WTC11 (cell line): ENCODE results near the gene TUSC2. TPM values are rescaled to one million over a fixed set of nuclear protein-coding genes. Genes with fewer than 3 reads are reported as not detected.
A peak's percentile ranks its signal among the peaks of the same experiment; 100 is the strongest.
"Not testable (repeated sequence)": the region's sequence is repeated elsewhere in the genome, so short reads cannot be mapped to it uniquely, and the experiment has no call there.

Experiments
- ATAC-seq: fragments of 200-7000 bp; cut with Tn5 transposase; 2 replicates; pipeline ENCODE4 v1.10.0; 2021; ENCODE audit warnings: mild to moderate bottlenecking, moderate library complexity
- CTCF ChIA-PET: fragments of 300-600 bp; sonication (Branson Sonifier 250); formaldehyde crosslinking; loops from one replicate; lab custom pipeline; 2021; ENCODE audit warnings: antibody characterized with exemption; lab: Charles Lee
- POLR2A ChIA-PET: fragments of 350-600 bp; sonication (Branson Sonifier 250); formaldehyde crosslinking; loops from one replicate; lab custom pipeline; 2021; ENCODE audit warnings: antibody characterized with exemption; lab: Charles Lee
- DNase-seq: peaks from one replicate; pipeline ENCODE4 v3.0.0; 2021; ENCODE audit warnings: low spot score
- H3K27ac Mint-ChIP-seq: 2 replicates; pipeline ENCODE4 v1.8.0; 2021; ENCODE audit warnings: mixed read lengths
- H3K27me3 Mint-ChIP-seq: 2 replicates; pipeline ENCODE4 v1.8.0; 2021; ENCODE audit warnings: low read depth, mild to moderate bottlenecking, moderate library complexity, mixed read lengths
- H3K36me3 Mint-ChIP-seq: 2 replicates; pipeline ENCODE4 v1.8.0; 2021; ENCODE audit warnings: mixed read lengths
- H3K4me1 Mint-ChIP-seq: 2 replicates; pipeline ENCODE4 v1.8.0; 2022; ENCODE audit warnings: mixed read lengths
- H3K4me3 Mint-ChIP-seq: 2 replicates; pipeline ENCODE4 v1.8.0; 2021; ENCODE audit warnings: mild to moderate bottlenecking, moderate library complexity, mixed read lengths
- H3K9me3 Mint-ChIP-seq: 2 replicates; pipeline ENCODE4 v1.8.0; 2021; ENCODE audit warnings: mixed read lengths
- CREB1 ChIP-seq: sonication (generic); formaldehyde crosslinking; IDR thresholded peaks from 2 replicates; pipeline ENCODE4 v1.8.0; 2023; ENCODE audit warnings: mild to moderate bottlenecking, missing genetic modification reagents
- CREM ChIP-seq: sonication (generic); formaldehyde crosslinking; IDR thresholded peaks from 2 replicates; pipeline ENCODE4 v1.8.1; 2022; ENCODE audit warnings: mild to moderate bottlenecking, missing genetic modification reagents, moderate library complexity
- EMX1 ChIP-seq: fragments of 250-450 bp; sonication (Bioruptor Pico); IDR thresholded peaks from 2 replicates; pipeline ENCODE4 v1.8.0; 2021; ENCODE audit warnings: mild to moderate bottlenecking
- ETV6 ChIP-seq: sonication (generic); formaldehyde crosslinking; IDR thresholded peaks from 2 replicates; pipeline ENCODE4 v1.8.1; 2022; ENCODE audit warnings: mild to moderate bottlenecking, missing genetic modification reagents
- FOXP1 ChIP-seq: sonication (generic); formaldehyde crosslinking; IDR thresholded peaks from 2 replicates; pipeline ENCODE4 v1.8.0; 2022; ENCODE audit warnings: missing genetic modification reagents, mild to moderate bottlenecking, moderate library complexity, borderline replicate concordance
- IRF2 ChIP-seq: sonication (generic); formaldehyde crosslinking; IDR thresholded peaks from 2 replicates; pipeline ENCODE4 v1.8.0; 2022; ENCODE audit warnings: low read depth, missing genetic modification reagents, borderline replicate concordance
- NFYB ChIP-seq: sonication (generic); formaldehyde crosslinking; conservative IDR thresholded peaks from 2 replicates; pipeline ENCODE4 v1.8.0; 2022; ENCODE audit warnings: low read depth, missing genetic modification reagents
- SP1 ChIP-seq: sonication (generic); formaldehyde crosslinking; conservative IDR thresholded peaks from 2 replicates; pipeline ENCODE4 v1.8.1; 2022; ENCODE audit warnings: missing genetic modification reagents
- TEAD1 ChIP-seq: sonication (generic); formaldehyde crosslinking; IDR thresholded peaks from 2 replicates; pipeline ENCODE4 v1.8.0; 2022; ENCODE audit warnings: mild to moderate bottlenecking, missing genetic modification reagents
- ZNF219 ChIP-seq: sonication (generic); formaldehyde crosslinking; IDR thresholded peaks from 2 replicates; pipeline ENCODE4 v1.8.0; 2023; ENCODE audit warnings: missing genetic modification reagents, mild to moderate bottlenecking, borderline replicate concordance
- ZNF263 ChIP-seq: sonication (generic); formaldehyde crosslinking; IDR thresholded peaks from 2 replicates; pipeline ENCODE4 v1.8.1; 2022; ENCODE audit warnings: low read depth, mild to moderate bottlenecking, moderate library complexity, missing genetic modification reagents
- ZNF423 ChIP-seq: fragments of 250-450 bp; sonication (Bioruptor Pico); IDR thresholded peaks from 2 replicates; pipeline ENCODE4 v2.1.2; 2022; ENCODE audit warnings: mild to moderate bottlenecking, moderate library complexity
- ZNF671 ChIP-seq: fragments of 250-450 bp; sonication (Bioruptor Pico); IDR thresholded peaks from 2 replicates; pipeline ENCODE4 v1.8.0; 2021; ENCODE audit warnings: mild to moderate bottlenecking
- total RNA-seq: library from RNA; stranded (reverse); gene quantifications from 3 replicates; pipeline ENCODE4 v1.2.3, GENCODE V29; 2021
- TF ChIP-seq, protein P1 (sequence below): sonication (generic); formaldehyde crosslinking; conservative IDR thresholded peaks from 2 replicates; pipeline ENCODE4 v1.8.1; 2023; ENCODE audit warnings: mild to moderate bottlenecking, low read depth, missing genetic modification reagents, moderate library complexity
- TF ChIP-seq, protein P2 (sequence below): sonication (generic); formaldehyde crosslinking; IDR thresholded peaks from 2 replicates; pipeline ENCODE4 v1.8.0; 2022; ENCODE audit warnings: mild to moderate bottlenecking, missing genetic modification reagents
- TF ChIP-seq, protein P3 (sequence below): fragments of 200-600 bp; IDR thresholded peaks from 2 replicates; pipeline ENCODE4 v1.8.0; 2022; ENCODE audit warnings: antibody characterized with exemption
- TF ChIP-seq, protein P4 (sequence below): fragments of 250-450 bp; sonication (Bioruptor Pico); conservative IDR thresholded peaks from 2 replicates; pipeline ENCODE4 v1.9.0; 2021; ENCODE audit warnings: mild to moderate bottlenecking

TUSC2 gene
- total RNA-seq, 1 experiment from 2014 or later: 41.1 TPM

DNA sequence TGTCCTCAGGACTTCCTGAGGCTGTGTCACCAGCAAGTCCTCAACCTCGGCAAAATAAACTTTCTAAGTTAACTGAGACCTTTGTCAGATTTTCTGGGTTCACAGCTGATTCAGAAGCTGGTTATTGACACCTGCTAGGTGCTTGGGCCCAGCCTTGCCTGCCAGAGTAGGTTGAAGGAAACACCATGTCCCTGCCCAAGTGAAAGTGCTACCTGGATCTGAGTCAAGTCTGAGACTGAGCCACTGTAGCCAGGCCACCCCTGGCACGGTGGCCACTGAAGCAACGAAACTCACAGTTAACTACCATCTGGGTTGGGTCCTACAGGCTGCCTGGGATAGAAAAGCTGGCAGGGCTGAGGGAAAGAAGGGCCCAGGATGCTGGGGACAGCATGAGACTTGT is 13.7 kb downstream of the TUSC2 start:
- Mint-ChIP-seq H3K4me3 (no peak overlapping the region), H3K27me3 (peaks cover 6% of the 10 kb centered on the region; the same call in 1 of the 2 replicates), H3K4me1 (peaks cover 5% of the 10 kb centered on the region; the same call in 1 of the 2 replicates), H3K27ac (peak overlapping the region; percentile 45; the same call in 1 of the 2 replicates), H3K36me3 (peaks cover 47% of the 10 kb centered on the region), H3K9me3 (peaks cover 13% of the 10 kb centered on the region)
- ChIA-PET POLR2A (interaction anchor here (0.6 kb wide), 1 partner anchor 22 kb away, joined by 3 read pairs; the partner anchor contains the start of gene IFRD2), CTCF (no interaction called here)
- no peak for TF ChIP-seq ETV6
- TF ChIP-seq, protein P1, sequence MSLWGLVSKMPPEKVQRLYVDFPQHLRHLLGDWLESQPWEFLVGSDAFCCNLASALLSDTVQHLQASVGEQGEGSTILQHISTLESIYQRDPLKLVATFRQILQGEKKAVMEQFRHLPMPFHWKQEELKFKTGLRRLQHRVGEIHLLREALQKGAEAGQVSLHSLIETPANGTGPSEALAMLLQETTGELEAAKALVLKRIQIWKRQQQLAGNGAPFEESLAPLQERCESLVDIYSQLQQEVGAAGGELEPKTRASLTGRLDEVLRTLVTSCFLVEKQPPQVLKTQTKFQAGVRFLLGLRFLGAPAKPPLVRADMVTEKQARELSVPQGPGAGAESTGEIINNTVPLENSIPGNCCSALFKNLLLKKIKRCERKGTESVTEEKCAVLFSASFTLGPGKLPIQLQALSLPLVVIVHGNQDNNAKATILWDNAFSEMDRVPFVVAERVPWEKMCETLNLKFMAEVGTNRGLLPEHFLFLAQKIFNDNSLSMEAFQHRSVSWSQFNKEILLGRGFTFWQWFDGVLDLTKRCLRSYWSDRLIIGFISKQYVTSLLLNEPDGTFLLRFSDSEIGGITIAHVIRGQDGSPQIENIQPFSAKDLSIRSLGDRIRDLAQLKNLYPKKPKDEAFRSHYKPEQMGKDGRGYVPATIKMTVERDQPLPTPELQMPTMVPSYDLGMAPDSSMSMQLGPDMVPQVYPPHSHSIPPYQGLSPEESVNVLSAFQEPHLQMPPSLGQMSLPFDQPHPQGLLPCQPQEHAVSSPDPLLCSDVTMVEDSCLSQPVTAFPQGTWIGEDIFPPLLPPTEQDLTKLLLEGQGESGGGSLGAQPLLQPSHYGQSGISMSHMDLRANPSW (CRISPR knock-in tag): no peak
- TF ChIP-seq IRF2 (CRISPR knock-in tag): no peak
- TF ChIP-seq ZNF671 (CRISPR knock-in tag): no peak
- no peak for TF ChIP-seq ZNF423 (CRISPR knock-in tag)
- TF ChIP-seq EMX1: no peak
- TF ChIP-seq NFYB: no peak
- TF ChIP-seq, protein P2, sequence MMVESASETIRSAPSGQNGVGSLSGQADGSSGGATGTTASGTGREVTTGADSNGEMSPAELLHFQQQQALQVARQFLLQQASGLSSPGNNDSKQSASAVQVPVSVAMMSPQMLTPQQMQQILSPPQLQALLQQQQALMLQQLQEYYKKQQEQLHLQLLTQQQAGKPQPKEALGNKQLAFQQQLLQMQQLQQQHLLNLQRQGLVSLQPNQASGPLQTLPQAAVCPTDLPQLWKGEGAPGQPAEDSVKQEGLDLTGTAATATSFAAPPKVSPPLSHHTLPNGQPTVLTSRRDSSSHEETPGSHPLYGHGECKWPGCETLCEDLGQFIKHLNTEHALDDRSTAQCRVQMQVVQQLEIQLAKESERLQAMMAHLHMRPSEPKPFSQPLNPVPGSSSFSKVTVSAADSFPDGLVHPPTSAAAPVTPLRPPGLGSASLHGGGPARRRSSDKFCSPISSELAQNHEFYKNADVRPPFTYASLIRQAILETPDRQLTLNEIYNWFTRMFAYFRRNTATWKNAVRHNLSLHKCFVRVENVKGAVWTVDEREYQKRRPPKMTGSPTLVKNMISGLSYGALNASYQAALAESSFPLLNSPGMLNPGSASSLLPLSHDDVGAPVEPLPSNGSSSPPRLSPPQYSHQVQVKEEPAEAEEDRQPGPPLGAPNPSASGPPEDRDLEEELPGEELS: no peak
- TF ChIP-seq ZNF219 (CRISPR knock-in tag): no peak
- TF ChIP-seq, protein P3, sequence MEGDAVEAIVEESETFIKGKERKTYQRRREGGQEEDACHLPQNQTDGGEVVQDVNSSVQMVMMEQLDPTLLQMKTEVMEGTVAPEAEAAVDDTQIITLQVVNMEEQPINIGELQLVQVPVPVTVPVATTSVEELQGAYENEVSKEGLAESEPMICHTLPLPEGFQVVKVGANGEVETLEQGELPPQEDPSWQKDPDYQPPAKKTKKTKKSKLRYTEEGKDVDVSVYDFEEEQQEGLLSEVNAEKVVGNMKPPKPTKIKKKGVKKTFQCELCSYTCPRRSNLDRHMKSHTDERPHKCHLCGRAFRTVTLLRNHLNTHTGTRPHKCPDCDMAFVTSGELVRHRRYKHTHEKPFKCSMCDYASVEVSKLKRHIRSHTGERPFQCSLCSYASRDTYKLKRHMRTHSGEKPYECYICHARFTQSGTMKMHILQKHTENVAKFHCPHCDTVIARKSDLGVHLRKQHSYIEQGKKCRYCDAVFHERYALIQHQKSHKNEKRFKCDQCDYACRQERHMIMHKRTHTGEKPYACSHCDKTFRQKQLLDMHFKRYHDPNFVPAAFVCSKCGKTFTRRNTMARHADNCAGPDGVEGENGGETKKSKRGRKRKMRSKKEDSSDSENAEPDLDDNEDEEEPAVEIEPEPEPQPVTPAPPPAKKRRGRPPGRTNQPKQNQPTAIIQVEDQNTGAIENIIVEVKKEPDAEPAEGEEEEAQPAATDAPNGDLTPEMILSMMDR: no peak
- TF ChIP-seq, protein P4, sequence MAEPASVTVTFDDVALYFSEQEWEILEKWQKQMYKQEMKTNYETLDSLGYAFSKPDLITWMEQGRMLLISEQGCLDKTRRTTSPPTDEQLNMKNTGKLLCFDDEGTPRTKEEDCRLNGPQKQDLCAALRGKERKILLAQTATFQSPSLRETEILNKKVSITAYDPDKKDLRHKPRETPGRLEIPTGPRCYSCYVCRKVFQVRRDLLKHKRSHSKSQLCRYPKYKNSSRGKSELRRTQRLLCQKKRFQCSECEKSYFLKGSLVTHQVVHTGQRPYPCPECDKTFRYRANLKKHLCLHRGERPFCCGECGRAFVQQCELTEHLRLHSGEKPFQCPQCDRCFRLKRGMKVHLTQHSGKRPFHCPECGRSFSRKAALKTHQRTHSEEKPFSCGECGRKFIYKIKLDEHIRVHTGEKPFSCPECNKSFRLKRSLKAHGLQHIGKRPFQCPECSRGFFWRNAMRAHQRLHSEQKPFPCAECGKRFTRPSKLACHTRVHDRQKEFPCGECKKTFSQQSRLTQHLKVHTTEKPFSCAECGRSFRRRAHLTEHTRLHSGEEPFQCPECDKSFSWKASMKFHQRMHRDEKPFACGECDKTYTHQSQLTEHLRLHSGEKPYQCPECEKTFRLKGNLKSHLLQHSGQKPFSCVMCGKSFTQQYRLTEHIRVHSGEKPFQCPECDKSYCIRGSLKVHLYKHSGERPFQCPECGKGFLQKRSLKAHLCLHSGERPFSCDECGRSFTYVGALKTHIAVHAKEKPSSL (CRISPR knock-in tag): no peak
- no peak for TF ChIP-seq CREB1 (CRISPR knock-in tag)
- no peak for TF ChIP-seq SP1 (CRISPR knock-in tag)
- TF ChIP-seq TEAD1 (CRISPR knock-in tag): no peak
- no peak for TF ChIP-seq FOXP1 (CRISPR knock-in tag)
- TF ChIP-seq ZNF263: no peak
- TF ChIP-seq CREM: no peak
- DNase-seq: no peak
- no peak for ATAC-seq

DNA sequence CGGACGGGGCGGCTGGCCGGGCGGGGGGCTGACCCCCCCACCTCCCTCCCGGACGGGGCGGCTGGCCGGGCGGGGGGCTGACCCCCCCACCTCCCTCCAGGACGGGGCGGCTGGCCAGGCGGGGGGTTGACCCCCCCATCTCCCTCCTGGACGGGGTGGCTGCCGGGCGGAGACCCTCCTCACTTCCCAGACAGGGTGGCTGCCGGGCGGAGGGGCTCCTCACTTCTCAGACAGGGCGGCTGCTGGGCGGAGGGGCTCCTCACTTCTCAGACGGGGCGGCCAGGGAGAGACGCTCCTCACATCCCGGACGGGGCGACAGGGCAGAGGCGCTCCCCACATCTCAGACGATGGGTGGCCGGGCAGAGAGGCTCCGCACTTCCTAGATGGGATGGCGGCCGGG is 16.0 kb downstream of the TUSC2 start:
- POLR2A ChIA-PET, H3K27ac Mint-ChIP-seq, H3K4me3 Mint-ChIP-seq, CTCF ChIA-PET, DNase-seq, ATAC-seq, H3K4me1 Mint-ChIP-seq: not testable (repeated sequence)
- peaks cover 16% of the 10 kb centered on the region; the same call in 1 of the 2 replicates for H3K27me3 Mint-ChIP-seq
- peaks cover 13% of the 10 kb centered on the region for H3K9me3 Mint-ChIP-seq
- H3K36me3 Mint-ChIP-seq: peaks cover 42% of the 10 kb centered on the region
